GM18519 (cell line): ENCODE data around the gene SWT1.
"Not testable (repeated sequence)": the region's sequence is repeated elsewhere in the genome, so short reads cannot be mapped to it uniquely, and the experiment has no call there.

ENCODE experiments used
- ATAC-seq: cut with Tn5 transposase; IDR thresholded peaks from one replicate; pipeline ENCODE4 v1.9.1; 2021; ENCODE audit warnings: mild to moderate bottlenecking, moderate library complexity; ENCODE audit not compliant: unreplicated experiment, low FRiP score

SWT1 gene

GRCh38 chr1:185244015-185244747, 87.2 kb downstream of the SWT1 start:
- ATAC-seq, result no peak

- no peak for ATAC-seq
Measured at GRCh38 chr1:185245466-185245865, 88.5 kb downstream of the SWT1 start.

GRCh38 chr1:185249563-185249962, 92.6 kb downstream of the SWT1 start:
- no peak for ATAC-seq

- ATAC-seq, result no peak
Measured at GRCh38 chr1:185250063-185250462, 93.1 kb downstream of the SWT1 start.

- not testable (repeated sequence) for ATAC-seq
Measured at GRCh38 chr1:185251928-185252327, 95.0 kb downstream of the SWT1 start.

- not testable (repeated sequence) for ATAC-seq
Measured at GRCh38 chr1:185252404-185252803, 95.4 kb downstream of the SWT1 start.

- ATAC-seq, result not testable (repeated sequence)
Measured at GRCh38 chr1:185255595-185255994, 98.6 kb downstream of the SWT1 start.

GRCh38 chr1:185257116-185257949, 100.4 kb downstream of the SWT1 start:
- not testable (repeated sequence) for ATAC-seq

- ATAC-seq, result no peak
Measured at GRCh38 chr1:185257950-185258208, 100.9 kb downstream of the SWT1 start.

GRCh38 chr1:185258676-185259075, 101.7 kb downstream of the SWT1 start:
- no peak for ATAC-seq

- ATAC-seq, result no peak
Measured at GRCh38 chr1:185260611-185261010, 103.6 kb downstream of the SWT1 start.

GRCh38 chr1:185262151-185262550, 105.2 kb downstream of the SWT1 start:
- ATAC-seq, result no peak

- ATAC-seq, result no peak
Measured at GRCh38 chr1:185263292-185263691, 106.3 kb downstream of the SWT1 start.

GRCh38 chr1:185263780-185264179, 106.8 kb downstream of the SWT1 start:
- no peak for ATAC-seq

GRCh38 chr1:185265314-185265713, 108.3 kb downstream of the SWT1 start:
- ATAC-seq, result no peak

- ATAC-seq, result no peak
Measured at GRCh38 chr1:185267301-185267700, 110.3 kb downstream of the SWT1 start.

- no peak for ATAC-seq
Measured at GRCh38 chr1:185267701-185268100, 110.7 kb downstream of the SWT1 start.

GRCh38 chr1:185268352-185268751, 111.4 kb downstream of the SWT1 start:
- no peak for ATAC-seq

GRCh38 chr1:185271921-185272320, 115.0 kb downstream of the SWT1 start:
- no peak for ATAC-seq

GRCh38 chr1:185279571-185279970, 122.6 kb downstream of the SWT1 start:
- no peak for ATAC-seq

GRCh38 chr1:185280589-185280988, 123.6 kb downstream of the SWT1 start:
- no peak for ATAC-seq

- ATAC-seq, result no peak
Measured at GRCh38 chr1:185281245-185281644, 124.3 kb downstream of the SWT1 start.
